Hepatocyte (in vitro differentiated cells): ENCODE measurements around the gene MACF1.

Experiments used
- CTCF ChIP-seq: fragments of 200-600 bp; sonication (generic); IDR thresholded peaks from 2 replicates; pipeline ENCODE4 v1.5.1; 2016; ENCODE audit warnings: antibody characterized with exemption, mild to moderate bottlenecking; ENCODE audit not compliant: poor library complexity
- EZH2 ChIP-seq: fragments of 200-600 bp; sonication (generic); IDR thresholded peaks from 2 replicates; pipeline ENCODE4 v1.6.1; 2016; ENCODE audit warnings: antibody characterized with exemption, mild to moderate bottlenecking, borderline replicate concordance
- EZH2phosphoT487 ChIP-seq: fragments of 200-600 bp; sonication (generic); IDR thresholded peaks from one replicate; pipeline ENCODE4 v1.6.1; 2018; ENCODE audit warnings: antibody characterized with exemption, mild to moderate bottlenecking, low read depth, moderate library complexity; ENCODE audit not compliant: unreplicated experiment, severe bottlenecking

- TF ChIP-seq CTCF (no peak), EZH2 (no peak), EZH2phosphoT487 (no peak)
Measured at GRCh38 chr1:39157304-39157703, 47.2 kb upstream of the MACF1 start.
